ENCODE results near the gene SLC22A17.

Gene SLC22A17

GRCh38 chr14:23361320-23361719, 8.6 kb upstream of the SLC22A17 start:
- DNase-seq, result no peak

DNA sequence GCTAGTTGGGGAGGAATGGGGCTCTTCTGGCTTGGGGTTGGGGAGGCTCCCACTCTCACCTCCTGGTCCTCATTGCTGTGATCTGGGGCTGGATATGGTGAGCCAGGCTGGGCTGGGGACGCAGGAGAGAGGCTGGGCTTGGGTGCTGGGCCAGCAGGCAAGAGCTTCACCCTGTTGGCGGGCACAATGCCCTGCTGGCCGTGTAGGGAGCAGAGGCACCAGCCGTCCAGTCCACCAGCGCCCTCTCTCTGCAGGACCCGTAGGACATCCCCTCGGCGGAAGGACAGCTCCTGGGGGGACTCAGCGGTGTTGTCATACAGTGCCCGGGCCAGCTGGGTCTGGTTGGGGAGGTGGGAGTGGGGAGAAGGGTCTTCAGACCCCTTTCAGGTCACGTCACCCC, 7.8 kb upstream of the SLC22A17 start:
- no peak for DNase-seq

DNA sequence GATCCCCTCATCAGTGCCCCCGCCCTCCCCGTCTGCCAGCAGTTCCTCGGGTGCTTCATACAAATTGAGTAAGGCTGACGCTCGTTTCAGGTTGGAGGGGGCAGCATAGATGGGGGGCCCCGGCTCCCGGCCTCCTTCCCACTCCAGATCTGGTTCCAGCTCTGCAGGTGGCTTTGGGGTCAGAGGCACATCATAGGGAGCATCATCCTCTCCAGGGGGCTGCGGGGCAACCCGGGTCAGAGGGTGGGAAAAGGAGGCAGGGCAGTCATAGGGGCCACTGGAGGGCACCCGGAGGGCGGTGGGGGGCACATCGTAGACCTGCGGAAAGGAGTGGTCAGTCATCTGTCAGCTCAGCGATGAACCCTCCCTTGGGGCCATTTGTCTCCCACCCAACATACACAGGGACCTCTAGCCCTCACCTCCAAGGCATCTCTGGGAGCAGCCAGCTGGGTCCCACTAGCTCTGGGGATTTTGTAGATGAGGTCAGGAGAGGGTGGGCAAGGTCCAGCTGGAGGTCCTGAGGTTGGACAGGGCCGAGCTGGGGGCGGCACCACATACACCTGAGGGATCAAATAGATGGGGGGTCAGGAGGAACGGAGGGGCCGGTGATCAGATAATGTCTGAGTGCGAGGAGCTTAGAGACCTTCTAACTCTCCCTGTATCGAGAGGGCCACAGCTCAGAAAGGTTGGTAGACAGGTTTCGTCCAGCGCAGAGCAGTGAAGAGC, 7.2 kb upstream of the SLC22A17 start:
- DNase-seq, result no peak

GRCh38 chr14:23359167-23359626, 6.5 kb upstream of the SLC22A17 start:
- DNase-seq, result no peak

- no peak for DNase-seq
These were observed 6.0 kb upstream of the SLC22A17 start for GRCh38 chr14:23358553-23359166.

- no peak for DNase-seq
These were observed 5.4 kb upstream of the SLC22A17 start for GRCh38 chr14:23358042-23358441.

DNA sequence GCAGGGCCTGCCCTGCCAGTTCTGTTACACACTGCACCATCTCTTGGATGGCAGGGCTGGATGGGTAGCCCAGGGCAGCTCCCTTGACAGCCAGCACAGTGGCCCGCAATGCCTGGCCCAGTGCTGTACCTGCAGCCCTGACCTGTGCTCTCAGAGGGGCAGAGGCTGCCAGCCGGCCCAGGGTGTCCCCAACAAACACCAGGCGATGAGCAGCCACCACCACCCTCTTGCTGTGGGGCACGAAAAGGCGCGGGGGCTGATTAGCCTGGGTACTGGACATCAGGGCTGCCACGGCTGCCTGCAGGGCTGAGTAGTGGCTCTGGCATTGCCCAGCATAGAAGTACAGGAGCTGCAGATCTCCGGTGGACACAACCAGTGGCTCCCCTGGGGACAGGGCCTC, 4.6 kb upstream of the SLC22A17 start:
- no peak for DNase-seq

GRCh38 chr14:23356662-23357061, 4.0 kb upstream of the SLC22A17 start:
- DNase-seq, result no peak

- DNase-seq, result no peak
These were observed 3.3 kb upstream of the SLC22A17 start for GRCh38 chr14:23355871-23356435.

- no peak for DNase-seq
These were observed 2.3 kb upstream of the SLC22A17 start for GRCh38 chr14:23354990-23355389.

DNA sequence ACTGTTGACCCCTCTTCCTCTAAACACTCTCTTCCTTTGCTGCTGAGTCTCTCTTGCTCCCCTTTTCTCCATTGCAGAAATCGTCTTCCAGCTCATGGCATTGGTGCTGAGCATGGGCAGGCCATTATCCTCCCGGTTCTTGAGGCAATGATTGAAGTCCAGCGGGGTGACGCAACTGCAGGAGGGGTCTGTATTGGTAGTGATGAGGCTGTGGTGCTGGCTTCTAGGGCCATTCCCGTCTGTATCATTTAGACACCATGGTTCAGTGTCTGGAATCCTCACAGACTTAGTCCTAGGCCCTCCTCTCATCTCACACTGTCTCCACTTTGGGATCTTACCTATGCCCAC, 720 bp upstream of the SLC22A17 start:
- DNase-seq, result no peak

DNA sequence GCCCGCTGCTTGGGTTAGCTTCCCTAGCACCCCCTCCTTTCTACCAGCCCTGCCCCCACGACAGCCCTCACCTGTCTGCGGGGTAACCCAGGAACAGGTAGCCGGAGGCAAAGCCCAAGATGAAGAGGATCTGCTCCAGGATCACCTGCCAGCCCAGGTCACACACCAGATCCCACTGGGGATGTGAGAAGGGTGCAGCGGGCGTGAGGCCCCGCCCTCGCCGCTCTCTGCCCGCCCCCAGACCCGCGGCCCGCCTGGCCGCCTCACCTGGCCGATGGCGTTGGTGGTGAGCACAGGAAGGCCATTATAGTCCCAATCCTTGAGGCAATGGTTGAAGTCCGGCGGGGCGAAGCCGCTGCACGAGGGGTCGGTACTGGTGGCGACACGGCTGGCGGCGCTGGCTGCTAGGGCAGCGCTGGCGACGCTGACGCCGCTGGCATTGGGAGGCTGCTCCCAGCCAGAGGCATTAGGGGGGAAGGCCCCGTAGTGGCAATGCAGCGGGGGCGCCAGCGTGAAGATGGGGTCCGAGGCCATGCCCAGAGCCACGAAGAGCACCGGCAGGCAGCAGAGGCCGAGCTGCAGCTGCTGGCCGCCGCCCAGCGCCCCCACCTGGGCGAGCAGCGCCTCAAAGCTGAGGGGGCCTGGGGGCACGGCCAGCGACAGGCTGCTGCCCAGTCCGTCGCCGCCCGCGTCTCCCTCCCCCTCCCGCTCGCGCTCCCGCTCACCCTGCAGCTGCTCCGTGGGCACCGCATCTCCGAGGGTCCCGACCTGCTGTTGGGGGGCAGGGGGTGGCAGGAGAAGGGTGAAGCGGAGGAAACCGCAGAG, 794 bp downstream of the SLC22A17 start:
- DNase-seq, result no peak

DNA sequence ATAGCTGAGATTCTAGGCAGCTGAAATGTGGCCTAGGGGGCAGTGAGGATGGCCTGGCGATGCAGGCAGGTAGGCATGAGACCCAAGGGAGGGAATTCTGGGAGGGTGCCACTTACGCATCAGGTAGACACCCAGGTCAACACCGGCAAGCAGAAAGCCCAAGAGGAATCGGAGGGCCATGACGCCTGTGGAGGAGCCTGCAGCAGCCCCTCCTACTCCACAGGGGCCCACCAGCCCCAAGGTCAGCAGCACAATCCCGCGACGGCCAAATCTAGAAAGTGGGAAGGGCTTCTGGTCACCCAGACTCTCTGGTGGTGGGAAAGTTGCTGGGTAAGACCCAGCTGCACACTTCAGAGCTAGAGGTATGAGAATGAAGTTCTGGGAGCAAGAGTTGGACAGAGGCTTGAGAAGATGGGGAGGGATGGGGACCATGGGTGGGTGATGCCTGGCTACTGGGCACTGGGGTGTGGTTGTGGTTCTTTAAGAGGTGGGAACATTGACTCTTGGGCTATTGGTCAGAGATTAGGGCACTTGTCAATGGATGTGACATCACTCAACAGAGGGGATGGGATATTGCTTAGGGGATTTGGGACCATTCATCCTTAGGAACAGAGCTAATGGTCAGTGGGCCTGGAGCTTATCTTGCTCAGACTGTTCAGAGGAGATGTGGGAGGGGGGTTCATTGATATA, 3.4 kb downstream of the SLC22A17 start:
- no peak for DNase-seq

DNA sequence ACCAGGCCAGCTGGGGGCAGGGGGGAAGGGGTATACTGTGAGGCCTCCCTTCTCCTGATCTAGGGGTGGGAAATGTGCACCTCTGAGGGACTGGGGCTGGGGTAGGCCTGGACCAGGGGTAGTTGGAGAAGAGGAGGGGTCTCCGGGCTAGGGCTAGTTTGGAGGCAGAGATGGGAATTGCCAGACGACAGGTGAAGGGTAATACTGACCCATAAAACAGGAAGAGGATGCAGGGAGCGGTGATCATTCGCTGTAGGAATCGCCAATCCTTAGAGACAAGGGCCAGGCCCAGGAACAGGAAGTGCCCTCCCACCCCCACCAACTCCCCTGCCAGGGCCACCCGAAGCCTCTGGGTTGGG, 4.4 kb downstream of the SLC22A17 start:
- no peak for DNase-seq

- DNase-seq, result no peak
These were observed 5.0 kb downstream of the SLC22A17 start for GRCh38 chr14:23347406-23348296.

DNA sequence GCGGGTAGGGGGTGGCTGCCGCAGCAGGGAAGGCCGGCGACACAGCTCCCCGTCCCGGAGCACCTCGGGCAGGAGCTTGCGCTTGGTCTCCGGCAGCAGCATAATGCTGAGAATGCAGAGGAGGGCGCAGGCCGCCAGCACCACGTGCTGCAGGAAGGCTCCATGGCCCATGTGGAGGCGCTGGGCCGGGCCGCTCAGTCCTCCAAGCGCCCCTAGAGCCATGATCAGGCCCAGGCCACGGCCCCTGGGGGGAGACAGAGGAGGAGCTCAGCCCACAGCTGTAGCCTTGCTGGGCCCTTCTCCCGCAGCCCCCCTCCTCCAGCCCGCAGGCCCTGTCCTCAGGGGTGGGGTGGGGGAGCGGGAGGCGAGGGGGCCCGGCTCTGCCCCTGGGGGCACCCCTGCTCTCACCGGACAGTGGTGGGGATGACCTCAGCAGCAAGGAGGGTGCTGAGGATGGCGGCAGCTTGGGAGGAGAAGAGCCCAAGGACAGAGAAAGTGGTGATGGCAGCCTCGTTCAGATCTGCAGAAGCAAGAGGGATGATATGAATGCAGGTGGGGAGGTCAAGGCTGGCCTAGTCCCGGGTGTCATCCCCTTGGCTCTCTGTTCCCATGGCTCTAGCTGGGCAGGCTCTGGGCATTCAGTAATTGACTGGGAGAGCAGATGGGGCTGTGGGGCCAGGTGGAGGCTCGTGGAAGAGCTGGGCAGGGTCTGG, 5.8 kb downstream of the SLC22A17 start:
- DNase-seq, result no peak

- no peak for DNase-seq
These were observed 6.5 kb downstream of the SLC22A17 start for GRCh38 chr14:23345987-23346692.

DNA sequence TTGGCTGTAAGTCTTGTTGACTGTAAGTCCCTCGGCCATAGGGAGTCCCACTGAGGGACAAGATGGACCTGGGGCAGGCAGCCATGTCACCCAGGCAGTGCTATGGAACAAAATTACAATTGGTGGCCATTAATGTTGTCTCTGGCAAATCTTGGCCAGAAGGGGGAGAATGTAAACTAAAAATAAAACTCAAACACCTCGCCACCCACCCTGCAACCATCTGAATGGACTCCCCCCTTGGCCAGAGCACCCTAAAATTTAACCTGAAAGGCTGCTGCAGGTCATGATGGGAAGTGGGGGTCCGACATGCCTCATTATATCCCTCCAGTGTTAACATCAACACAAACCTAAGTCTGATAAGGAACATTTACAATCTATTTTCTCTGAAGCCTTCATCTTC, 8.2 kb downstream of the SLC22A17 start:
- no peak for DNase-seq

GRCh38 chr14:23339506-23340268, 13.0 kb downstream of the SLC22A17 start:
- no peak for DNase-seq

DNA sequence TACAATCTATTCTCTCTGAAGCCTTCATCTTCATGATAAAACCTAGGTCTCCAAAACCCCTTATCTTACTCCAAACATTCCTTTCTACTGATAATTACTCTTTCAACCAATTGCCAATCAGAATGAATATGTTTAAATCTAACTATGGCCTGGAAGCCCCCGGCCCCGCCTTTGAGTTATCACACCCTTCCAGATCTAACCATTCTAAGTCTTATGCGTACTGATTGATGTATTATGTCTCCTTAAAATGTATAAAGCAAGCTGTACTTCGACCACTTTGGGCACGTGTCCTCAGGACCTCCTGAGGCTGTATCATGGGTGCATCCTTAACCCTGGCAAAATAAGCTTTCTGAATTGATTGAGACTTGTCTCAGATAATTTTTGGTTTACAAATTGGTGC, 17.1 kb downstream of the SLC22A17 start:
- peak; percentile 32 for DNase-seq

All from hematopoietic multipotent progenitor cell treated with erythropoietin and hydrocortisone succinate and interleukin-3 and kit ligand, for 8 days (in vitro differentiated cells).